Activated T-helper 1 cell treated with anti-CD3 and anti-CD28 coated beads, Interleukin-12 subunit alpha, Interleukin-12 subunit beta, Interleukin-2, Interleukin-4 antibody, amounts not matched to agents 30 ng/mL and 10 ng/mL and 1 ng/mL, durations not matched to agents 14 hours and 24 hours and 36 hours (primary cell): ENCODE data around the gene RAB6A. TPM values are rescaled to one million over a fixed set of nuclear protein-coding genes. Genes with fewer than 3 reads are reported as not detected.

ENCODE experiments used
- DNase-seq: peaks from one replicate; pipeline ENCODE4 v3.0.0; 2021; ENCODE audit warnings: low spot score
- H3K27ac Mint-ChIP-seq: one replicate; pipeline ENCODE4 v1.8.0; 2021; ENCODE audit warnings: mild to moderate bottlenecking, mixed read lengths
- H3K27me3 Mint-ChIP-seq: one replicate; pipeline ENCODE4 v1.8.0; 2022; ENCODE audit warnings: mild to moderate bottlenecking, moderate library complexity, mixed read lengths; ENCODE audit not compliant: insufficient read depth
- H3K36me3 Mint-ChIP-seq: one replicate; pipeline ENCODE4 v1.8.0; 2021; ENCODE audit warnings: low read depth, mixed read lengths
- H3K4me1 Mint-ChIP-seq: one replicate; pipeline ENCODE4 v1.8.0; 2021; ENCODE audit warnings: low read depth, mixed read lengths
- H3K4me3 Mint-ChIP-seq: one replicate; pipeline ENCODE4 v1.8.0; 2021; ENCODE audit warnings: mild to moderate bottlenecking, moderate library complexity, mixed read lengths
- H3K9me3 Mint-ChIP-seq: one replicate; pipeline ENCODE4 v1.8.0; 2021; ENCODE audit warnings: mixed read lengths
- intact Hi-C: fragments of 100-400 bp; cut with micrococcal nuclease; formaldehyde crosslinking; loops from one replicate; pipeline ENCODE4 v1.15.1; 2024
- total RNA-seq: library from RNA; stranded (reverse); gene quantifications from 2 replicates; pipeline ENCODE4 v1.2.3, GENCODE V29; 2022

Gene RAB6A
- 81.9 and 88.0 TPM in 2 replicates for total RNA-seq

GRCh38 chr11:73760679-73761402 lies at the start of gene RAB6A:
TSS of gene RAB6A (minus strand) at chr11:73761074. CDS start at chr11:73760635, 439 bp downstream.
- peaks cover 12% of the 10 kb centered on the region for H3K36me3 Mint-ChIP-seq
- no peaks in the 10 kb centered on the region for H3K9me3 Mint-ChIP-seq
- intact Hi-C loops, result loop anchor here (1.0 to 10.0 kb wide), 10 partner anchors 18 to 1184 kb away; partner anchors contain the start of genes C2CD3, COA4, FAM168A and FCHSD2
- H3K4me3 Mint-ChIP-seq, result peak within 1 kb of the TSS; percentile 98
- peak; percentile 100 for DNase-seq
- H3K27ac Mint-ChIP-seq, result peak within 1 kb of the TSS; percentile 97
- H3K4me1 Mint-ChIP-seq, result peaks cover 41% of the 10 kb centered on the region
- peaks cover 3% of the 10 kb centered on the region for H3K27me3 Mint-ChIP-seq

- no peak for DNase-seq
- Mint-ChIP-seq H3K9me3 (no peaks in the 10 kb centered on the region), H3K36me3 (peaks cover 16% of the 10 kb centered on the region), H3K27ac (no peak overlapping the region), H3K4me3 (no peak overlapping the region), H3K4me1 (no peaks in the 10 kb centered on the region), H3K27me3 (no peaks in the 10 kb centered on the region)
- intact Hi-C loops, result no loop called here
Measured at GRCh38 chr11:73810637-73811036, 49.8 kb upstream of the RAB6A start.

GRCh38 chr11:73808052-73808451 lies 47.2 kb upstream of the RAB6A start:
- H3K27me3 Mint-ChIP-seq, result no peaks in the 10 kb centered on the region
- H3K9me3 Mint-ChIP-seq, result no peaks in the 10 kb centered on the region
- peaks cover 17% of the 10 kb centered on the region for H3K36me3 Mint-ChIP-seq
- no peak overlapping the region for H3K4me3 Mint-ChIP-seq
- intact Hi-C loops, result no loop called here
- H3K27ac Mint-ChIP-seq, result no peak overlapping the region
- DNase-seq, result no peak
- no peaks in the 10 kb centered on the region for H3K4me1 Mint-ChIP-seq

GRCh38 chr11:73804712-73805111 lies 43.8 kb upstream of the RAB6A start:
- no peak overlapping the region for H3K4me3 Mint-ChIP-seq
- intact Hi-C loops, result no loop called here
- no peak for DNase-seq
- H3K36me3 Mint-ChIP-seq, result peaks cover 13% of the 10 kb centered on the region
- no peaks in the 10 kb centered on the region for H3K9me3 Mint-ChIP-seq
- no peak overlapping the region for H3K27ac Mint-ChIP-seq
- H3K27me3 Mint-ChIP-seq, result no peaks in the 10 kb centered on the region
- H3K4me1 Mint-ChIP-seq, result no peaks in the 10 kb centered on the region

- intact Hi-C loops, result no loop called here
- Mint-ChIP-seq H3K4me1 (no peaks in the 10 kb centered on the region), H3K4me3 (no peak overlapping the region), H3K27ac (no peak overlapping the region), H3K36me3 (peaks cover 10% of the 10 kb centered on the region), H3K27me3 (no peaks in the 10 kb centered on the region), H3K9me3 (no peaks in the 10 kb centered on the region)
- DNase-seq, result no peak
Measured at GRCh38 chr11:73801136-73801535, 40.3 kb upstream of the RAB6A start.

- Mint-ChIP-seq H3K4me1 (no peaks in the 10 kb centered on the region), H3K27ac (peak overlapping the region; percentile 6), H3K27me3 (no peaks in the 10 kb centered on the region), H3K36me3 (peaks cover 4% of the 10 kb centered on the region), H3K4me3 (no peak overlapping the region), H3K9me3 (no peaks in the 10 kb centered on the region)
- no peak for DNase-seq
- intact Hi-C loops, result no loop called here
Measured at GRCh38 chr11:73800276-73800806, 39.5 kb upstream of the RAB6A start.

GRCh38 chr11:73797457-73797856 lies 36.6 kb upstream of the RAB6A start:
- intact Hi-C loops, result no loop called here
- Mint-ChIP-seq H3K27ac (no peak overlapping the region), H3K36me3 (peaks cover 6% of the 10 kb centered on the region), H3K4me3 (no peak overlapping the region), H3K27me3 (no peaks in the 10 kb centered on the region), H3K9me3 (no peaks in the 10 kb centered on the region), H3K4me1 (no peaks in the 10 kb centered on the region)
- no peak for DNase-seq

GRCh38 chr11:73795925-73796632 lies 35.2 kb upstream of the RAB6A start:
- Mint-ChIP-seq H3K4me3 (no peak overlapping the region), H3K27me3 (no peaks in the 10 kb centered on the region), H3K36me3 (peaks cover 6% of the 10 kb centered on the region), H3K9me3 (no peaks in the 10 kb centered on the region), H3K27ac (no peak overlapping the region), H3K4me1 (no peaks in the 10 kb centered on the region)
- DNase-seq, result no peak
- intact Hi-C loops, result no loop called here

GRCh38 chr11:73792584-73792983 lies 31.7 kb upstream of the RAB6A start:
- no peak overlapping the region for H3K27ac Mint-ChIP-seq
- H3K27me3 Mint-ChIP-seq, result no peaks in the 10 kb centered on the region
- H3K4me1 Mint-ChIP-seq, result peaks cover 13% of the 10 kb centered on the region
- intact Hi-C loops, result no loop called here
- peaks cover 5% of the 10 kb centered on the region for H3K36me3 Mint-ChIP-seq
- no peak overlapping the region for H3K4me3 Mint-ChIP-seq
- DNase-seq, result no peak
- H3K9me3 Mint-ChIP-seq, result no peaks in the 10 kb centered on the region

GRCh38 chr11:73789279-73789670 lies 28.4 kb upstream of the RAB6A start:
- intact Hi-C loops, result no loop called here
- peaks cover 3% of the 10 kb centered on the region for H3K36me3 Mint-ChIP-seq
- no peaks in the 10 kb centered on the region for H3K27me3 Mint-ChIP-seq
- peaks cover 25% of the 10 kb centered on the region for H3K4me1 Mint-ChIP-seq
- no peaks in the 10 kb centered on the region for H3K9me3 Mint-ChIP-seq
- no peak for DNase-seq
- peak overlapping the region; percentile 65 for H3K27ac Mint-ChIP-seq
- peak overlapping the region; percentile 98 for H3K4me3 Mint-ChIP-seq

GRCh38 chr11:73787643-73788558 lies 27.0 kb upstream of the RAB6A start, which contains the start of gene MRPL48:
TSS of gene MRPL48 (plus strand) at chr11:73787874. CDS start at chr11:73787972, 98 bp downstream.
- Mint-ChIP-seq H3K36me3 (peaks cover 1% of the 10 kb centered on the region), H3K9me3 (no peaks in the 10 kb centered on the region), H3K4me1 (peaks cover 25% of the 10 kb centered on the region), H3K4me3 (peak within 1 kb of the TSS; percentile 98), H3K27me3 (no peaks in the 10 kb centered on the region), H3K27ac (peak within 1 kb of the TSS; percentile 94)
- DNase-seq, result peak; percentile 84
- intact Hi-C loops, result loop anchor here (1.0 kb wide), 3 partner anchors 9 to 383 kb away; partner anchors contain the start of genes C2CD3, COA4, PAAF1 and PPME1

GRCh38 chr11:73787051-73787642 lies 26.3 kb upstream of the RAB6A start:
- peak overlapping the region; percentile 98 for H3K4me3 Mint-ChIP-seq
- intact Hi-C loops, result no loop called here
- no peaks in the 10 kb centered on the region for H3K9me3 Mint-ChIP-seq
- peak overlapping the region; percentile 94 for H3K27ac Mint-ChIP-seq
- H3K36me3 Mint-ChIP-seq, result peaks cover 1% of the 10 kb centered on the region
- H3K4me1 Mint-ChIP-seq, result peaks cover 25% of the 10 kb centered on the region
- no peak for DNase-seq
- H3K27me3 Mint-ChIP-seq, result no peaks in the 10 kb centered on the region
